ENCODE measurements around the gene RERE.

Gene RERE

GRCh38 chr1:8851060-8851459 is 33.6 kb upstream of the RERE start:
- no peak for TF ChIP-seq CTCF (IDR thresholded peaks at IDR 0.05; ENCODE audit: insufficient read depth, low read depth, low read length, missing control alignments)

GRCh38 chr1:8848663-8849386 is 31.4 kb upstream of the RERE start:
- peak; percentile 92 for TF ChIP-seq CTCF (IDR thresholded peaks at IDR 0.05; ENCODE audit: insufficient read depth, low read depth, low read length, missing control alignments)
- H3K4me3 ChIP-seq (ENCODE audit: low read depth, low read length) = no peak overlapping the region
- DNase-seq (ENCODE audit: low read depth) = peak; percentile 85

More at GRCh38 chr1:8851060-8851459, 33.6 kb upstream of the RERE start:
- no peak for DNase-seq (ENCODE audit: low read depth)
- no peak overlapping the region for H3K4me3 ChIP-seq (ENCODE audit: low read depth, low read length)

GRCh38 chr1:8847990-8848389 is 30.6 kb upstream of the RERE start:
- H3K4me3 ChIP-seq (ENCODE audit: low read depth, low read length) = no peak overlapping the region
- no peak for DNase-seq (ENCODE audit: low read depth)
- TF ChIP-seq CTCF (IDR thresholded peaks at IDR 0.05; ENCODE audit: insufficient read depth, low read depth, low read length, missing control alignments) = no peak

- TF ChIP-seq CTCF (IDR thresholded peaks at IDR 0.05; ENCODE audit: insufficient read depth, low read depth, low read length, missing control alignments) = no peak
- no peak overlapping the region for H3K4me3 ChIP-seq (ENCODE audit: low read depth, low read length)
- no peak for DNase-seq (ENCODE audit: low read depth)
Measured at GRCh38 chr1:8846263-8846662, 28.8 kb upstream of the RERE start.

- DNase-seq (ENCODE audit: low read depth) = no peak
- no peak for TF ChIP-seq CTCF (IDR thresholded peaks at IDR 0.05; ENCODE audit: insufficient read depth, low read depth, low read length, missing control alignments)
- no peak overlapping the region for H3K4me3 ChIP-seq (ENCODE audit: low read depth, low read length)
Measured at GRCh38 chr1:8845104-8846097, 28.0 kb upstream of the RERE start.

GRCh38 chr1:8844501-8845006 is 27.1 kb upstream of the RERE start:
- TF ChIP-seq CTCF (IDR thresholded peaks at IDR 0.05; ENCODE audit: insufficient read depth, low read depth, low read length, missing control alignments) = no peak
- DNase-seq (ENCODE audit: low read depth) = no peak

More at GRCh38 chr1:8844501-8845006, 27.1 kb upstream of the RERE start:
- H3K4me3 ChIP-seq (ENCODE audit: low read depth, low read length) = no peak overlapping the region
